ES-I3 (cell line): Measurements from ENCODE around the gene MTA1.

ENCODE experiments used
- H3K36me3 ChIP-seq: 2 replicates; pipeline ENCODE4 v1.6.1; 2013; ENCODE audit warnings: mild to moderate bottlenecking, low read length, control low read depth, moderate library complexity; ENCODE audit not compliant: insufficient read depth
- H3K4me1 ChIP-seq: 2 replicates; pipeline ENCODE4 v1.6.1; 2013; ENCODE audit warnings: mild to moderate bottlenecking, control low read depth, low read length; ENCODE audit not compliant: insufficient read depth
- H3K9ac ChIP-seq: 2 replicates; pipeline ENCODE4 v1.6.1; 2013; ENCODE audit warnings: low read depth, mild to moderate bottlenecking, low read length, moderate library complexity
- H3K9me3 ChIP-seq: 2 replicates; pipeline ENCODE4 v1.6.1; 2013; ENCODE audit warnings: mild to moderate bottlenecking, low read length, moderate library complexity; ENCODE audit not compliant: control insufficient read depth, insufficient read depth

The MTA1 gene

DNA sequence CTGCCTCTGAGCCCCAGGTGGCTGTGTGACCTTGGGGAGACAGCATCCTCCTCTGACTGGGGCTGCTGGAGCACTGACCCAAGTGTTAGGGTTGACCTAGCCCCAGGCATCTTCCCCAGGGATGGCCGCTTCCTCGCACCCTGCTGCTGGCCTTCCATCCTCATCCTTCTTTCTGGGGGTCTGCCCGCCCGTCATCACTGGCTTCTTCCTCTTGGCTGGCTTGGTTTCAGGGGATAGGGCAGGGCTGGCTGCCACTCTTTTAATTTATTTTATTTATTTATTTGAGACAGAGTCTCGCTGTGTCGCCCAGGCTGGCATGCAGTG, 74.9 kb downstream of the MTA1 start:
- H3K9me3 ChIP-seq = no peaks in the 10 kb centered on the region
- peaks cover 5% of the 10 kb centered on the region; the same call in 1 of the 2 replicates for H3K4me1 ChIP-seq
- no peak overlapping the region for H3K9ac ChIP-seq
- H3K36me3 ChIP-seq = no peaks in the 10 kb centered on the region

DNA sequence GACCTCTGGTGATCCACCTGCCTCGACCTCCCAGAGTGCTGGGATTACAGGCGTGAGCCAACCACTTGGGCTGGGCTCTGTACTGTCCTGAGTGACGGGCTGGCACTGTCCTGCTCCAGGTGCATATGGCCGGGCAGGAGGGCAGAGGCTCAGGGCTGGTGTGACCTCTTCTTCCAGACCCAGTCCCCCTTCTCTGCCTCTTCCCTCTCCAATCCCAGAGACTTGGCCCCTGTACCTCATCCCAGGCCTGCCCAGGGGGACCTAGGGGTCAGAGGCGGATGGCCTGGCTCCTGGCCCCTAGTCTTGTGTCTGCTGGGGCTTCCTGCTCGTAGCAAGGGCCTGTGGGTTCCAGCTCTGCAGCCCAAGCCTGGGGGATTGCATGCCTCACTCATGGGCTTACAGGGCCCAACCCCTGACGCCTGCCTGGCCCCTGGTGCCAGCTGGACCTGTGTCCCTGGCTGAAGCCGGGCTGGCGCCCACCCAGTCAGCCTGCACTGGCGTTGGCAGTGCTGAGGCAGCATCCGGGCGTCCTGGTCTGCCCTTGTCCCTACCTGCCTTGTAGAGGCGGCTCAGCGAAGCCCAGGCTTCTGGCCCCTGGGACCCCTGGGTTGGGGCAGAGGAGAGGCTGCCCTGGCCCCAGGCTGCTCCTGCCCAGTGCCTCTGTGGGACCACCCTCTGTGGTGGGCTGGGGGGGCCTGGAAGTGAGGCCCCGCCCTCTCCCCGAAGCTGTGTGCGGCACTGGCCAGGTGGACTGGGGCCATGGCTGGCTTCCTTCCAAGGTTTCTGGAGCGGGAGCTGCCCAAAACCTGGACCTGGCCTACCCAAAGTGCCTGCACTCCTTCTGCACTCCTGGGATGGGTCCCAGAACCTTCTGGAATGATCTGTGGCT, 75.7 kb downstream of the MTA1 start:
- no peaks in the 10 kb centered on the region for H3K36me3 ChIP-seq

DNA sequence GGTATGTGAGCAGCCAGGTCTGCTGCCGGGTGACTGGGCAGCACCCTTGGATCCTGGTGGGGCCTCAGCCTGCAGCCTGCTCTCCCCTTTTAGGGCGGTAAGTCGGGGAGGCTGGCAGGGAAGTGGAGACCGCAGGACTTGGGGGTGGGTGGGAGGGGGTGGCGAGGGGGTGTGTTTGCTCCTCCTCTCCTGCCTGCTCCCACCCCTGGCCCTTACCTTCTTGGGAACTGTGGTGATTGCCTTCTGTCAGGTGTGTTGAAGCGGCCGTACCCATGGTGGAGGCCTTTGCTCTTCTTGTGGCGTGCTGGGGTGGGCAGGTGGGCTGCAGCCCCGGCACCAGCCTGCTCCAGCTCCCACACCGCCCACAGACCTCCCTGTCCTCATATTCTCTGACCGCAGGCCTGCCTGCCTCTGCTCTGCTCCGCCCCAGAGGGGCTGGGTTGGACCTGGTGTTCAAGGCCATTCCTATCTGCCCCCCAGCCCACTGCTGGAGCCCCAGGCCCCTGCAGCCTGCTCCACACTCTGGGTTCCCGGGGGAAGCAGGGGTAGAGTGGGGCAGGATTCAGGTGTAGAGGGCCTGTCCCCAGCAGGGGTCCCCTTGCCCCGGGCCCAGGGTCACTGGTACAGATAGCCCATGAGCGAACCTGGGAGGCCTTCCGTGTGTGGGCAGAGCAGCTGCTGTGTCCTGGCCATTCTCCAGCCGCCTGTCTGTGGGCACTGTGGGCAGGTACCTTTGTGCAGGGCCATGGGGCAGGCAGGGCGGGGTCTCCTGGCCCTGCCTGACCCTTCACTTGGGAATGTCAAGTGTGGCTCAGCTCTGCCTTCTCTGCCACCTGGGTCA, 76.6 kb downstream of the MTA1 start:
- H3K4me1 ChIP-seq = peaks cover 5% of the 10 kb centered on the region; the same call in 1 of the 2 replicates
- H3K36me3 ChIP-seq = no peaks in the 10 kb centered on the region
- H3K9me3 ChIP-seq = no peaks in the 10 kb centered on the region
- H3K9ac ChIP-seq = no peak overlapping the region

More for the DNA sequence above, 75.7 kb downstream of the MTA1 start:
- Histone ChIP-seq H3K4me1 (peaks cover 5% of the 10 kb centered on the region; the same call in 1 of the 2 replicates), H3K9ac (no peak overlapping the region), H3K9me3 (no peaks in the 10 kb centered on the region)

DNA sequence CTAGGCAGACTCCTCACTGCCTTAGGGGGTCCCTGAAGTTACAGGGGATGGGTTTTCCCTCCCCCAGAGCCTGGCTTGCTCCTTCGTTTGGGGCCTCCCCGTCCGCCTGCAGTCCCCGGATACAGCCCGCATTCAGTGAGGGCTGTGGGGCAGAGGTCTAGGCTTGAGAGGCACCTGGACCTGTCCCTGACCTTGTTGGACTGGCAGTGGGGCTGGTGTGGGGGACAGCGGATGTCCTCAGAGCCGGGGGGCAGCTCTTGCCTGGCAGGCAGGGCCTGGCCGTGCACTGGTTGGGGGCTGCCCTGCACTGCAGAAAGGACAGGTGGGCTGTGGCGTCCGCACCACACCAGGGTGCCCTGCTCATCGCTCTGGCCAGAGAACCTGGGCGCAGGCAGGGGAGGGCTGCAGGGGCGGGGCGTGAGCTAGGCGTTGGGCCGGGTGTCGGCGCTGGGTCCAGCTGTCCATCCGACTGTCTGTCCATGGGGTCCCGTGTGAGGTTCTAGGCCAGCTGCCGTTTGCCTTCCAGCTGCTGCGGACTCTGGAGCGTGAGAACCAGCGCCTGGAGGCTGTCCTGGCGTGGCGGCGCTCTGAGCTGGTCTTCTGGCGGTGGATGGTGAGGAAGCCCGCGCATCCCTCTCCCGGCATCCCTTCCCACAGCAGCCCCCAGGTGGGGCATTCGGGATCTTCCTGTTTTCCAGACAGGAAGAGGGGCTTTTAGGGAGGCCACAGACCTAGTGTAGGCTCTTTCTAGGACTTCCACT, 77.4 kb downstream of the MTA1 start:
- H3K9ac ChIP-seq = no peak overlapping the region
- peaks cover 5% of the 10 kb centered on the region; the same call in 1 of the 2 replicates for H3K4me1 ChIP-seq
- no peaks in the 10 kb centered on the region for H3K36me3 ChIP-seq
- no peaks in the 10 kb centered on the region for H3K9me3 ChIP-seq

DNA sequence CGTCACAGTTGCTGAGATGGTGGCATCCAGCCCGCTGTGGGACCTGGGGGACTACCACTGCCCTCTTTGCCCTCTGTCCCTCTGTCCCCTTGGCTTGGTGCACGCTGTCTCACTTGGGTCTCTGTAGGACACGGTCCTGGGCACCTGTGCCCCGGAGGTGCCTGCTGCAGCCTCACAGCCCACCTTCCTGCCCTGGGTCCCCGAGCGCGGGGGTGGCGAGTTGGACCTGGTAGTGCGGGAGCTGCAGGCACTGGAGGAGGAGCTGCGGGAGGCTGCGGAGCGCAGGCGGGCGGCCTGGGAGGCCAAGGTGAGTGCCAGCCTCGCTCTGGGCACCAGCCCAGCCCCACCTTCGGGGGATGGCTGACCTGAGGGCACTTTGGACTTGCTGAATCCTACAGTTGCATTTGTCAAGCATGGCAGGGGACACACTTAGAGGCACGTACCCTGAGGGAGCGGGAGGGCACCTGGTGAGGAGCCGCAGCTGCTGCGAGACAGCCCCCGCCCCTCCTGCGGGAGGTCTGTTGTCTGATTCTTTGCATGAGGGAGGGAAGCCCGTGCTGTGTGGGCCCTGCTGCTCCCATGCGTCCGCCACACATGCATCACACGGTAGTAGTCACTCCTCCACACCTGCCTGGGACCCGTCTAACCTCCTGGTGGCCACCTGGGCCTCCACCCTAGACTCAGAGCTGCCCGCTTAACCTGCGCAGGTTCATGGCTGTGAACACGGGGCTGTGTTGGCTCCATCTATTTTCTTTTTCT, 78.2 kb downstream of the MTA1 start:
- Histone ChIP-seq H3K36me3 (no peaks in the 10 kb centered on the region), H3K4me1 (peaks cover 5% of the 10 kb centered on the region; the same call in 1 of the 2 replicates), H3K9ac (no peak overlapping the region), H3K9me3 (no peaks in the 10 kb centered on the region)

DNA sequence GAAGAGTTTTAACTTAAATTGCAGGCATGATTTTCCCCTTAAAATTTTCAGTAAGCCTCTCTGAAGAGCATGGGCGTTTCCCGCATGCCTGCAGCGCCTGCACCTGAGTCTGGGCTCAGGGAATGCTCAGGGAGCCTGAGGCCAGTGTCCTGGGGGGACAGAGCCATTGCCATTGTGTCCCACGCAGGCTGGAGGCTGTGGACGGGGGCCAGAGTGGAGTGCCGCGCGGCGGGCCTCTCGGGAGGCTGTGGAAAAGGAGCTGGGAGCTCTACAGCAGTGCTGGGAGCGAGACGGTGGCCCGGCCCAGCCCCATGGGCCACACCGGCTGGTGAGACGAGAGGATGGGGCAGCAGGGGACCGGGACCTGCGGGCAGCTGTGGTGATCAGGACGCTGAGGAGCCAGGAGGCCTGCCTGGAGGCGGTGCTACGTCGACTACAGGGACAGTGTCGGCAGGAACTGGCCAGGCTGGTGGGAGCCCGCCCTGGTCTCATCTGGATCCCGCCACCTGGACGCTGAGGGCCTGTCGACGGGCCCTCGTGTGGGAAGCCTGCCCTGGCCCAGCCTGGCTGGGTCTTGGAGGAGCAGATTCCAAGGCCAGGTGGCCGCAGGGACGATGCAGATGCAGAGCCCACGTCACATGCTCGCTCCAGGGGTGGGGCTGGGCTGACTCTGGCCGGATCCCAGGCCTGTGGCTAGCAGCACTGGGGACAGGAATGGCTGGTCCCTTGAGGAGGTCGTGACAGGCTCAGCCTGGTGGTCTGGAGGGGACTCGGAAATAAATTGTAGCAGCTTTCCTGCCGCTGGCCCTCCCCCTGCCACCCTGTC, 79.0 kb downstream of the MTA1 start:
- Histone ChIP-seq H3K9ac (no peak overlapping the region), H3K4me1 (peaks cover 5% of the 10 kb centered on the region; the same call in 1 of the 2 replicates), H3K9me3 (no peaks in the 10 kb centered on the region), H3K36me3 (no peaks in the 10 kb centered on the region)

DNA sequence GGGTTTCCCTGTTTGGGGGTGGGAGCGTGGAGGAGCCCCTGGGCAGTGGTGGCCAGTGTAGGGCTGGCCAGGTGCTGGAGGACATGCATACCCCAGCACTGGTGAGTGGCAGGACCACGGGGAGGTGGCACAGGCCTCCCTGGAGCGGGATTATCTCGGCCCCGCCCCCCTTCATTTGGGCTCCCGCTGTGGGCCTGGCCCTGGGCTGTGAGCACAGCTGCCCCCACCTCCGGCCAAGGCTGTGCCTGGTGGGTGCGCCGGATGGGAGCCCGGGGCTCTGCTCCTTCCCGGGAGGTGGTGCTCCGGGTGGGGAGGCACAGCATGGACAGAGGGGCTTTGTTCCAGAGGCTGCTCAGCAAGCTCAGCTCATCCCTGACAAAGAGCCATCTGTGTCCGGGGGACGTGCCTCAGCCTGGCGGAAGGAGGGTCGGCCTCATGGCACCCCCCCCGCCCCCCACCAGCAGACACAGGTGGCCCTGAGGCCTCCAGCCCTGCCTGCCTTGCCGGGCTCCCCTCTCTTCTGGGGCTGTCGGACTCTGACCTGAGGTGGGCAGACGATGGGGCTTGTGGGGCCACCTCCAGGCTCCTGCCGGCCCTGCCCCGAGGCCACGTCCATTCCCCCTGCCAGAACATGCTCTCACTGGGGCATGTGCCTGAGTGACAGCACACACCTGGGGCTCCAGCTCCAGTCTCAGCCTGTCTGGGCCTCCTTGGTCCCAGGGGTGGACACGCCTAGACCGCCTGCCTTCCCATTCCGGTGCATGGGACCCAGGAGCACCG, 79.8 kb downstream of the MTA1 start:
- H3K9me3 ChIP-seq = no peaks in the 10 kb centered on the region
- peaks cover 5% of the 10 kb centered on the region; the same call in 1 of the 2 replicates for H3K4me1 ChIP-seq
- no peak overlapping the region for H3K9ac ChIP-seq

DNA sequence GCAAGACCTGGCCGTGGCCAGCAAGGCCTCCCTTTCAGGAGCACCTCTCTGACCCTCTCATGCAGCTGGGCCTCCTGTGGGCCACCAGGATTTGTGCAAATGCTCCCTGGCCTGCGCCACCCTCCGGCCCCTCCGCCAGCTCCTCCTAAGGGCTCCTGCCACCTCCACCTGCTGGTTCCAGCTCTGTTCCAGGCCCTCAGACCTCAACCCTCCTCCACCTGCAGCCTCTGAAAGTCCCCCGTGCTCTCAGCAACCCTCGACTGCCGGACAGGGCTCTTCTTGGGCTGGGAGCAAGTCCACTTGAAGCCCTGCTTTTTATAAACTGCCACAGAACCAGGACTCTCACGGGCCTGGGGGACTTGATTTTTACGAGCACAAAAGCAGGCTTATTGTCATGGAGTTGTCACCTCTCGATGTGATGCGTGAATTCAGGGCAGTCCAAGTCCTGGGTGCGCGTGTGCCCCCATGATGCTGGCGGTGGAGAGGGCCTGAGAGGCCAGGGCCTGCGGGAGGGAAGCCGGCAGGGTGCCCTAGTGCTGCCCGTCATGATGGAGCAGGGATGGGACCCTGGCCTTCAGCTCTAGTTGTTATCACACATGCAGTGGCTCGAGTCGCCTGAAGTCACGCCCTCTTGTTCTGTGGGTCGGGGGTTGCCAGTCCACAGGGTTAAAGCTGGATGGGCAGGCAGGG, 80.6 kb downstream of the MTA1 start:
- no peaks in the 10 kb centered on the region for H3K9me3 ChIP-seq

More for the DNA sequence above, 79.8 kb downstream of the MTA1 start:
- H3K36me3 ChIP-seq = no peaks in the 10 kb centered on the region

DNA sequence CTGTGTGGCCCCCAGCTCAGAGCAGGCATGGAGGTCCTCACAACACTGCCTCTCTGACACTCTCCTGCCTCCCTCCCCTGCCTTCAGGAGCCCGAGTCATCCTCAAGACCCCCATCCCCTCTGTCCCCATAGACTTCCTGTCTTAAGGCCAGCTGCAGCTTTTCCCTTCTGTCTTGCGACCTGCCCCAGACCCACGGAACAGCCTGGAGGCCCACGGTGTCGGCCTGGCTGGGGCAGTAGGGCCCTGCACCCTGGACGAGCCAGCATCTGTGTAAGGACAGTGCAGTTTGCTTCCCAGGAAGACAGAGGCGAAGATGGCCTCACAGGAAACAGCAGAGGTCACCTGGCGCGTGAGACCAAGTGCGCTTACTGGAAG, 81.1 kb downstream of the MTA1 start:
- Histone ChIP-seq H3K36me3 (no peaks in the 10 kb centered on the region), H3K9ac (no peak overlapping the region), H3K9me3 (no peaks in the 10 kb centered on the region), H3K4me1 (peaks cover 5% of the 10 kb centered on the region; the same call in 1 of the 2 replicates)

More for the DNA sequence above, 80.6 kb downstream of the MTA1 start:
- H3K36me3 ChIP-seq = no peaks in the 10 kb centered on the region
- H3K4me1 ChIP-seq = peaks cover 5% of the 10 kb centered on the region; the same call in 1 of the 2 replicates
- H3K9ac ChIP-seq = no peak overlapping the region

DNA sequence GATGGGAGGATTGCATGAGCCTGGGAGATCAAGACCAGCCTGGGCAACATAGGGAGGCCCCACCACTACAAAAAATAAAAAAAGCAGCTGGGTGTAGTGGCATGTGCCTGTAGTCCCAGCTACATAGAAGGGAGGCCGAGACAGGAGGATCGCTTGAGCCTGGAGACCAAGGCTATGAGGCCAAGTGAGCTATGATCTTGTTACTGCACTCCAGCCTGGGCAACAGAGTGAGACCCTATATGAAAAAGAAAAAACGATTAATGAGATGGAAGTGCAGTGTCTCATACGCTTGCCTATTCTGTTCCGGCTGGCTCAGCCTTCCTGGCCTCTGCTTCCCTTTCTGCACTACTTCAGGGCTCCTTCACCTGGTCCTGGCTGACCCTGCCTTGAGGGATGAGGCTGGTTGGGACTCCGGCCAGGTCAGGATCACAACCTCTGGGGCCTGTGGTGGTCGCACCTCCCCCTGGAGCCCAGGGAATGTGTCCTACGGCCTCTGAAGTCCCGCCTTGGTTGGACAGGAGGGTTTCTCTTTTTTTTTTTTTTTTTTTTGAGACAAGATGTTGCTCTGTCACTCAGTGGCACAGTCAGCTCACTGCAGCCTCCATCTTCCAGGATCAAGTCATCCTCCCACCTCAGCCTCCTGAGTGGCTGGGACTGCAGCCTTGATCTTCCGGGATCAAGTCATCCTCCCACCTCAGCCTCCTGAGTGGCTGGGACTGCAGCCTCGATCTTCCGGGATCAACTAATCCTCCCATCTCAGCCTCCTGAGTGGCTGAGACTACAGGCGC, 82.1 kb downstream of the MTA1 start:
- H3K4me1 ChIP-seq = peaks cover 5% of the 10 kb centered on the region; the same call in 1 of the 2 replicates
- no peaks in the 10 kb centered on the region for H3K9me3 ChIP-seq
- H3K36me3 ChIP-seq = no peaks in the 10 kb centered on the region
- no peak overlapping the region for H3K9ac ChIP-seq

DNA sequence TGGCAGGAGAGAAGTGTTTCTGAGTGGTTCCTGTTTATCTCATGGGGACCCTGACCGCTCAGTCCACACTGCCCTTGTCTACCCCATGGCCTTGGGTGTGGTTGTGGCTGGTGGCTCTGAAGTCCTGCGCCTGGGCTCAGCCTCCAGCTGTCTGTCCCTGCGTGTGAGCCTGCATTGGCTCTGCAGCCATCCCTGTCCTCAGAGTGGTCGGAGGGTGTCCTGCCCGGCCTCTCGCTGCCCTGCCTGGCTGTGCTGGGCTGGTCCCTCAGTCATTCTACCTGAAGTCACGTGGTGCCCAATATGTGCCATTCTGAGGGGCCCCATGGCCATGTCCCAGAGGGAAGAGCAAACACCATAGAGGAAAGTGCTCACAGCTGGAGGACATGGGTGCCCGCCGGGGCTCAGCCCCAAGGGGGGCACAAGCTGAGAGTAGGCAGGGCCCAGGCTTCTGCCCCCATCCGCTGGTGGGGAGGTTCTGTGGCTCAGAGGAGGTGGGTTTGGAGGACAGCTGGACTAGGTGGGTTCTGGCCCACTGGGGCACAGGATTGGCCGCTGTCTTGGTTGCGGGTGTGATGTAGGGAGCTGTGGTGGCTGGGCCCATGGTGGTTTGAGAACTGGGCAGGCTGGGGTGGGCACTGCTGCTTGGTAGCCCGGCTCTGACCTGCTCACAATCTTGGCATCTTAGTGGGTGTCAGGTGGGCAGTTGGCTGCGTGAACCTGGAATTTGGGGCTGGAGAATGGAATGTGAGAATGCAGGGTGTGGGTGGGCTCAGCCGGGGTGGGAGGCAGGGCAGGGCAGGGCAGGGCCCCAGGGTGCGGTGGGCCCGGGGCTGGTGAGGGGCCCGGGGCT, 83.0 kb downstream of the MTA1 start:
- Histone ChIP-seq H3K9me3 (no peaks in the 10 kb centered on the region), H3K4me1 (peaks cover 5% of the 10 kb centered on the region; the same call in 1 of the 2 replicates), H3K36me3 (no peaks in the 10 kb centered on the region), H3K9ac (no peak overlapping the region)
